HPDE6-E6E7 (cell line): ENCODE measurements around the gene PIGL.
A peak's percentile ranks its signal among the peaks of the same experiment; 100 is the strongest.
"Not testable (repeated sequence)": the region's sequence is repeated elsewhere in the genome, so short reads cannot be mapped to it uniquely, and the experiment has no call there.

Source experiments
- DNase-seq: peaks from one replicate; pipeline ENCODE4 v3.0.0; 2011; ENCODE audit warnings: missing footprints; ENCODE audit errors: extremely low spot score

PIGL gene

GRCh38 chr17:16217002-16217635, at the start of gene PIGL:
PIGL (plus strand) TSS chr17:16217210; CDS start chr17:16217227, 17 bp downstream.
- DNase-seq = peak; percentile 85

DNA sequence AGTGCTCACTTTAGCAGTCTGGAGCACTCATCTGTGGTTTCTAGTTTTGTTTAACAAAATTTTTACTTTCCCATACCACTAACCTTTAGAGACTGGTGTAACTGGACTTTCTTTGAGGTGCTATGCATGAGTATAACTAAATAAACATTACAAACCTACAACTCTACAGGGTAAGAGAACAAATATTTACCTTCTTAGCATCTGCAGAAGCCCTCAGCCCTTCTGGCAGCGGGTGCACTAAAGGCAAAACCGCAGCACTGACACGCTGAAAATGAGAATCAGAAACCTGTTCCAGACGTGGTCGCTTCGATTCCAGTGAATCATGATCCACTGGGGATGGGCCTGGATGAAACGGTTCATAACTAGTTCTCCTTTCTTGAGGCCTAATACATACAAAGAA, 45.4 kb upstream of the PIGL start:
- DNase-seq = no peak

DNA sequence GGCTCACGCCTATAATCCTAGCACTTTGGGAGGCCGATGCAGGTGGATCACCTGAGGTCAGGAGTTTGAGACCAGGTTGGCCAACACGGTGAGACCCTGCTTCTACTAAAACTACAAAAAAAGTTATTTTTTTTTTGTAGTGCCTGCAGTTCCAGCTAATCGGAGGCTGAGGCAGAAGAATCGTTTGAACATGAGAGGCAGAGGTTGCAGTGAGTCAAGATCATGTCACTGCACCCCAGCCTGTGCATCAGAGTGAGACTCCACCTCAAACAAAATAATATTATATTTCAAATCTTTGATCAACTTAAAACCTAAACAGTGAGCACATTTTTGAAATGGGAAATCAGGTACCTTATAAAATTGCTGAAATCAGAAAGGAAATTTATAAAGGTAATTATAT, 38.2 kb upstream of the PIGL start:
- DNase-seq = no peak

DNA sequence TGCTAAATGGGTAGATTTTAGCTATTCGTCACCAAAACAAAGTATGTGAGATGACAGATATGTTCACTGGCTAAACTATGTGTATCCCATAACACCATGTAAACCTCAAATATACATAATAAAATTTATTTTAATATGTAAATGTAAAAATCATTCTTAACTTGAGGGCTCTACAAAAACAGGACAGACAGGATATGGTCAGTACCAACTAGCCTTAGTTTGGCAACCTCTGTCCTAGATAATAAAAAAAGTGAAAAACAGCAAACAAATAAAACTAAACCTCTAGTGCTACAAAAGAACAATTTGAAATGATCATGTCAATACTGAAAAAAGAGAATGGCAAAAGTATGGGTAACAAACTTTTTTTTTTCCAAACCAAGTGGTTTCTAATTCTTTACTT, 35.4 kb upstream of the PIGL start:
- DNase-seq = no peak

DNA sequence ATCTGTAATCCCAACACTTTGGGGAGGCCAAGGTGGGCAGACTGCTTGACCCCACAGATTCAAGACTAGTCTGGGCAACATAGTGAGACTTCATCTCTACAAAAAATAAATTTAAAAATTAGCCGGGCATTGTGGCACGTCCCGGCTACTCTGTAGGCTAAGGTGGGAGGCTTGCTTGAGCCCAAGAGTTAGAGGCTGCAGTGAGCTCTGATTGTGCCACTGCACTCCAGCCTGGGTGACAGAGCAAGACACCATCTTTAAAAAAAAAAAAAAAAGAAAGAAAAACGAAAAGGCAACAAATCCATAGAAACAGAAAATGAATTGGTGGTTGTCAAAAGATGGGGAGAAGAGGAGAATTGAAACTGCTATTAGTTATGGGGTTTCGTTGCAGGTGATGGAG, 29.4 kb upstream of the PIGL start:
- DNase-seq = no peak

DNA sequence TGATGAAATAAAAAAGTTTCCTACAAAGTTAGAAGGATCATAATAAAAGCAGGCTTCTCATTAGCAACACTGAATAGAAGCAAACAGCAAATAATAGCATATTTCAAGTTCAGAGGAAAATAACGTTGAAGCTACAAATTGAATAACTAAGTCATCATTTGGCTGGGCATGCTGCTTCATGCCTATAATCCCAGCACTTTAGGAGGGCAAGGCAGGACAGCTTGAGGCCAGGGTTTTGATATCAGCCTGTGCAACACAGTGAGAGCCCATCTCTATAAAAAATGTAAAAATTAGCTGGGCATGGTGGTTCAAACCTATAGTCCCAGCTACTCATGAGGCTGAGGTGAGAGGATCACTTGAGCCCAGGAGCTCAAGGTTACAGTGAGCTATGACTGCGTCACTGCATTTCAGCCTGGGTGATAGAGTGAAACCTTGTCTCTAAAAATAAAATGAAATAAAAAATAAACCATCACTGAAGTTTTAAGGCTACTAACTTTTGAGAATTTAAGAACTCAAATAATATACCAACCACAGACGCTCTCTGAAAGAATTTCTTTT, 27.1 kb upstream of the PIGL start:
- no peak for DNase-seq

DNA sequence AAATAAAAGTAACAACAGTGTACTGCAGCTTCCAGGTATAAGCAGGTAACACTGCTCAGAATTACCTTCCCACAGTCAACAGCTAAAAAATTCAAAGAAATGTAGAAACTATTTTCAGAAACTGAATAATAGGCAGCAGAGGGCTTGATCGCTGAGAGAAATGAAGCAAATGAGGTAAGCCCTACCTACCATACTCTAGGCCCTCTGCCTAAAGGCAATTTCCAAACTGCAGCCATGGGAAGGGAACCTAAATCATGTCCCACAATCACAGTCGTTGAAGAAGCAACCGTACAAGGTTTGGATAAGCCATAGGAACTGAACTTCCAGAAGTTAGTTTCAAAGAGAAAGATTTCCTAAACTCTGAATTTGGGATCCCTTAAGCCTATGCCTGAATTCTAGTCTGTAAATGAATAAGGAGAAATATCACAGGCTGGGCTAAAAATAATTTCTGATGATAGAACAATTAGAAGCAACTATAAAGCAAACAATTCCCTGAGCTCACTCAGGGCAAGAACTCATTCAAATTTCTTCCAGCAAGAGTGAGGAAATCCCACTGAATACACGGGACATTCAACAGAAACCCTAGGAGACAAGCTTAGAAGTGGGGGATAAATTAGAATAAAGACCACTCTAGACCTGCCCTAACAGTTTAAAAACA, 26.2 kb upstream of the PIGL start:
- no peak for DNase-seq

DNA sequence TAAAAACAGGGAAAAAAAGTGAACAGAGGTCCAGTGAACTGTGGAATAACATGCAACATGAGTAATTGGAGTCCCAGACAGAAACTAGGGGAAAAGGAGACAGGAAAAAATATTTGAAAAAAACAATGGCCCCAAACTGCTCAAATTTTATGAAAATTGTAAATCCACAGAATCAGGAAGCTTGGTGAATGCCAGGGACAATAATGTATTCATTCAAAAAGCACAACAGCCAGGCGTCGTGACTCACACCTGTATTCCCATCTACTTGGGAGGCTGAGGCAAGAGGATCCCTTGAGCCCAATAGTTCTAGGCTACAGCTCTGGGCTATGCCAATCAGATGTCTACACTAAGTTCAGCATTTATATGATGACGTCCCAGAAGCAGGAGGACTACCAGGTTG, 25.4 kb upstream of the PIGL start:
- DNase-seq = no peak

GRCh38 chr17:16194307-16194835, 22.6 kb upstream of the PIGL start:
- not testable (repeated sequence) for DNase-seq

- DNase-seq = no peak
Measured at GRCh38 chr17:16197276-16197675, 19.7 kb upstream of the PIGL start.

GRCh38 chr17:16199093-16199492, 17.9 kb upstream of the PIGL start:
- DNase-seq = no peak

DNA sequence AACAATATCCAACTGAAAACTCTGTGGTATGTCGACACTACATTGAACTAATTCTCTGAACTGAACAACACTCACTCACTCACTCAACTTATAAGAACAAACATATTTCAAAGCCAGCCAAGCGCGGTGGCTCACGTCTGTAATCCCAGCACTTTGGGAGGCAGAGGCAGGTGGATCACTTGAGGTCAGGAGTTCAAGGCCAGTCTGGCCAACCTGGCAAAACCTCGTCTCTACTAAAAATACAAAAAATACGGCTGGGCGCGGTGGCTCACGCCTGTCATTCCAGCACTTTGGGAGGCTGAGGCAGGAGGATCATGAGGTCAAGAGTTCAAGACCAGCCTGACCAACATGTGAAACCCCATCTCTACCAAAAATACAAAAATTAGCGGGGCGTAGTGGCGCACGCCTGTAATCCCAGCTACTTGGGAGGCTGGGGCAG, 15.3 kb upstream of the PIGL start:
- not testable (repeated sequence) for DNase-seq

DNA sequence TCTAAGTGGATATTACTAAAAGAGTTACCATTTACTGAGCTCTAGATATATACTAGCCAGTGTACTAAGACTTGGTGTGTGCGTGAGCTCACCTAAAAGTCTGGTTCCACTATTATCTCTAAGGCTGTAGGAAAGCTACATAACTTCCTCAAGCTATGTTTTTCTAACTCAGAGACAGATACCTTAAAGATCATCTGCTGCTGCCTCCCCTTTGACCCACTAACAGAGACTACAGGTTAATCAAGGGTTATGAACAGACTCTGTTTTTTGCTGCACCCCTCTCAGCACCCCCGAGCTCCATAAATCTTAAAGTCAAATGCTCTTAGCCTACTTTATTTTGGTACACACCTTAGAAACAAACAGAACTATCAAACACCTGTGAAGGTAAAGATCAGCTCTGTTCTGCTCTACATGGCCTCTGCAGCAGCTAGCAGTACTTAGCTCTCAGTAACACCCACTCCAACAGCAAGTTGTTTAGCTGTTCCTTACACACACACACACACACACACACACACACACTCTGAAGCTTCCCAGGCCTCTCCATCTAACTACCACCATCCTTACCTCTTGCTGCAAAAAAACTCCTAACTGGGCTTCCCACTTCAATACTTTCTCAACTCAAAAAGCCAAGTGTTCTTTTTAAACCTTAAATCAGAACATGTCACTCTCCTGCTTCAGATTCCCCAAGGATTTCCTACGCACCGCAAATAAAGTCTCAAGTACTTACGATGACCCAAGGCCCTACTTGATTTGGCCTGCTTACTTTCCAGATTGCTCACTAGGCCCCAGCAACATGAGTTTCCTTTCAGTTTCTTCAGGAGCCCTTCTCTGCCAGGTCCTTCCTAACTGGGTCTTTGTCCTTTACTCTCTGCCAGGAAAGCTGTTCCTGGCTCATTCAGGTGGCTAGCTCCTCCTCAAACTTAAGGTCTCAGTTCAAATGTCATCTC, 14.2 kb upstream of the PIGL start:
- DNase-seq = not testable (repeated sequence)

GRCh38 chr17:16204763-16205162, 12.2 kb upstream of the PIGL start:
- DNase-seq = not testable (repeated sequence)

GRCh38 chr17:16211590-16211989, 5.4 kb upstream of the PIGL start:
- no peak for DNase-seq

DNA sequence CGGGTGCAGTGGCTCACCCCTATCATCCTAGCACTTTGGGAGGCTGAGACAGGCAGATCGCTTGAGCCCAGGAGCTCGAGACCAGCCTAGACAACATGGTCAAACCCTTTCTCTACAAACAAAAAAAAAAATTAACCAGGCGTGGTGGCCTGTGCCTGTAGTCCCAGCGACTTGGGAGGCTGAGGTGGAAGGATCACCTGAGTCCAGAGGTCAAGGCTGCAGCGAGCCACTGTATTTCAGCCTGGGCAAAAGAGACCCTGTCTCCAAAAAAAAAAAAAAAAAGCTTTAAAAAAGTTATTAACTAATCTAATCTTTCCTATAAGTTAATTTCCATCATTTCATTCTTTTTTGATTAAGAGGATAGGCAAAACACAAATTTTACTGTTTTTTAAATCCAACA, 4.2 kb upstream of the PIGL start:
- no peak for DNase-seq

GRCh38 chr17:16214190-16215001, 2.6 kb upstream of the PIGL start:
- DNase-seq = no peak

GRCh38 chr17:16215002-16215272, 2.1 kb upstream of the PIGL start:
- DNase-seq = peak; percentile 21

GRCh38 chr17:16215273-16215964, 1.6 kb upstream of the PIGL start, which contains the start of gene NCOR1:
NCOR1 (minus strand) TSS chr17:16215534; CDS start chr17:16194569, 20,965 bp downstream.
- DNase-seq = peak; percentile 78

- DNase-seq = peak; percentile 4
Measured at GRCh38 chr17:16215965-16216316, 1.1 kb upstream of the PIGL start.
